Muscle layer of colon (tissue), 2 donors: Measurements from ENCODE around the gene GABBR1.

ENCODE experiments used
- H3K27ac ChIP-seq: one replicate; pipeline ENCODE4 v1.7.0; 2013; ENCODE audit warnings: low read depth, mild to moderate bottlenecking, low read length, moderate library complexity
- H3K27me3 ChIP-seq, 2 donors: one replicate each; pipeline ENCODE4 v1.7.0; 2013; ENCODE audit warnings: low read length in 2 of 2, mild to moderate bottlenecking in 2 of 2; ENCODE audit not compliant: insufficient read depth in 2 of 2, control insufficient read depth in 1 of 2
- H3K36me3 ChIP-seq: one replicate; pipeline ENCODE4 v1.7.0; 2013; ENCODE audit warnings: mild to moderate bottlenecking, low read length; ENCODE audit not compliant: insufficient read depth
- H3K4me1 ChIP-seq: one replicate; pipeline ENCODE4 v1.7.0; 2013; ENCODE audit warnings: mild to moderate bottlenecking, low read length; ENCODE audit not compliant: insufficient read depth
- H3K4me3 ChIP-seq, 2 donors: one replicate each; pipeline ENCODE4 v1.7.0; 2013; ENCODE audit warnings: low read length in 2 of 2, low read depth in 1 of 2, mild to moderate bottlenecking in 1 of 2, moderate library complexity in 1 of 2
- H3K9ac ChIP-seq: one replicate; pipeline ENCODE4 v1.7.0; 2013; ENCODE audit warnings: low read length
- H3K9me3 ChIP-seq: one replicate; pipeline ENCODE4 v1.7.0; 2013; ENCODE audit warnings: mild to moderate bottlenecking, low read length
- donor health status: abdominal sarcoma.
- donor health status: Adenocarcinoma of cecum.

The GABBR1 gene

DNA sequence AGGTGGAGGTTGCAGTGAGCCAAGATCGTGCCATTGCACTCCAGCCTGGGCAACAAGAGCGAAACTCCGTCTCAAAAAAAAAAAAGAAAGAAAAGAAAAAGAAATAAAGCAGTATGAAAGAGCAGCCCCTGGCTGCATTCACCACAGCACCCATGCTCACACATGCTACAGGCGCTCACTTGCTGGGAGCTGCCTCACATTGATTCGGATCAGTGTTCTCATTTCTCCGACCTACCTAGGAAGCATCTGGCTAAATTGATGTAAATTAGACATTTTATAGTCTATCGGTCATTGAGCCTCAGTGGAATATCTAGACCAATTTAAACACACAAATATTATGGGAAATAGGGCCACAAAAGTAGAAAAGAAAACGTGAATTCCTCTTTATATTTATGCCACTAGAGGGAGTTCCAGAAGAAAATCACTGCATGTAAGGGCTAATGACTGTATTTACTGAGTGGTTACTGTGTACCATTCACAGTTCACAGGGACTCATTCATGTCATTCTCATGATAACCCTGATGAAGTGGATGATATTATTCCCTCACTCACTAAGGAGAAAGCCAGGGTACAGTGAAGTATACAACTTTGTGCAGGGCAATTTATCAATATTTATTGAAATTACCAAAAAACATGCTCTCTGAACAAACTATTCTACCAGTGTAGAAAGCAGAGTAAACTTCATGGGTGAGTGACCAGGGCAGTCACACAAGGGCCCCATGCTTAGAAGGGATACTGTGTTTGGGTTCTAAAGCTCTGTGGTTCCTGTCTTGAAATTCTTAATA is 18.6 kb upstream of the GABBR1 start:
- Histone ChIP-seq H3K27me3 (no peaks in the 10 kb centered on the region), H3K9ac (no peak overlapping the region), H3K4me3 (no peak overlapping the region), H3K9me3 (no peaks in the 10 kb centered on the region), H3K36me3 (no peaks in the 10 kb centered on the region), H3K4me1 (peaks cover 6% of the 10 kb centered on the region), H3K27ac (no peak overlapping the region)

DNA sequence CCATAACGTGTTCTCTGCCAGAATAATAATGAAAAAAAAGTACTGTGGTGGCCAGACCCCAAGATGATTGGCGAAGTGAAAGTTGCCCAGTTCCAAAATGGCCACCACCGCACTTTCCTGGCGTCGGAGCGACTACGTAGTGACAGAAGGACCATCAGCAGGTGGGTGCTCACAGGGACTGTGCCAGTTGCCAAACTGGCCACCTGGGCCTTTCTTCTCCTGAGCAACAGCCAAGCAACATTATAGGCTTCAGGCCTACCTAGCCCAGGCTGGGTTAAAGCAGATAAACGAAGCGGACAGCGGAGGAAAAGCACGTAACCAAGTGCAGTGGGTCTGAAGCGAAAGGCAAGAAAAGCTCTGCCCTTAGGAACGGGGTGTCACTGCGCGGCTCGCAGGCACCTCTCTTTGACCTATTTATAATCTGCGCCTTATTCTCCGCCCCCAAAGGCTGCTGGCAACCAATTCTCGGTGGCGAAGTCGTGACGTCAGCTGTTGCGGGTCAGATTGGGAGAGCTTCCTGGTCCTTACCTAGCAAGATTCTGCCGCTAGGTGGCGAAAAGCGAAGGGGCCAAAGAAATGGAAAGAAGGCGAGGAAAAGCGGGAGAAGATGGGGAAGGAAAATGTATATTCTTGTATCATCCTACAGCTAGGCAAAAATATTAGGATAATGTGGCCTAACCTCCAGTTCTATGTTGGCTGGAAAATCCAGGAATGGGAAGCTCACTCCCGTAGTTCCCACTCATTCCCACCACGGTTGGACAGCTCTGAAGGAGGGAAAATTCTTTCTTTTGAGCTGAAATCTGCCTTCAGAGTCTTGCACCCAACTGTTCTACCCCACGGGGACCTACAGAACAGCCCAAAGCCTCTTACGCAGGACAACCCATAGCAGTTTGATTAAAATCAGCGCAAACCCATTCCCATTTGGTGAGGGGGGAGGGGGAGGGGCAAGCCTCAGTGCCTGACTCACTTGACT is 17.0 kb upstream of the GABBR1 start:
- H3K9ac ChIP-seq: peak overlapping the region; percentile 87
- no peaks in the 10 kb centered on the region for H3K27me3 ChIP-seq
- no peaks in the 10 kb centered on the region for H3K36me3 ChIP-seq
- no peaks in the 10 kb centered on the region for H3K9me3 ChIP-seq
- H3K4me1 ChIP-seq: peaks cover 6% of the 10 kb centered on the region
- H3K27ac ChIP-seq: peak overlapping the region; percentile 87
- peak overlapping the region; percentile 54 to 99 for H3K4me3 ChIP-seq

DNA sequence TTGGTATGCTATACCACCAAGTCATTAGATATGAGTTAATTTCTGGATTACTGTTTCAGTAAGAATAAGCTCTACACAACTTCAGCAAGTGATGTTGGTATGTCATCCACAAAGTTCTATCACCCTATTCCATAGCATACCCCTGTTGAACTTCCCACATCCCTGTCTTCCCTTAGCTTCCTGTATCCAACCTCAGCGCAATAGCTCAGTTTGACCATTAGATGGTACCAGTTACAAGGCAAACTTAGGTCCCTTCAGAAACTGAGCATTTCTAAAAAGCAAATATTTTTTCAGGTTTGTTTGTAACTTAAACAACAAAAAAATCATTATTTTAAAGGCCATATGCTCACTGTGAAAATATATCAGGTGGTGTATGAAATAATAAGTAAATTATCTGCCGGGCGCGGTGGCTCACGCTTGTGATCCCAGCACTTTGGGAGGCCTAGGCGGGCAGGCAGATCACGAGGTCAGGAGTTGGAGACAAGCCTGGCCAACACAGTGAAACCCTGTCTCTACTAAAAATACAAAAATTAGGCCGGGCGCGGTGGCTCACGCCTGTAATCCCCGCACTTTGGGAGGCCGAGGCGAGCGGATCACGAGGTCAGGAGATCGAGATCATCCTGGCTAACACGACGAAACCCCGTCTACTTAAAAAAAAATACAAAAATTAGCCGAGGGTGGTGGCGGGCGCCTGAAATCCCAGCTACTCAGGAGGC is 15.1 kb upstream of the GABBR1 start:
- Histone ChIP-seq H3K27me3 (no peaks in the 10 kb centered on the region), H3K4me1 (peaks cover 6% of the 10 kb centered on the region), H3K9me3 (no peaks in the 10 kb centered on the region), H3K27ac (no peak overlapping the region), H3K4me3 (no peak overlapping the region), H3K9ac (no peak overlapping the region), H3K36me3 (no peaks in the 10 kb centered on the region)

DNA sequence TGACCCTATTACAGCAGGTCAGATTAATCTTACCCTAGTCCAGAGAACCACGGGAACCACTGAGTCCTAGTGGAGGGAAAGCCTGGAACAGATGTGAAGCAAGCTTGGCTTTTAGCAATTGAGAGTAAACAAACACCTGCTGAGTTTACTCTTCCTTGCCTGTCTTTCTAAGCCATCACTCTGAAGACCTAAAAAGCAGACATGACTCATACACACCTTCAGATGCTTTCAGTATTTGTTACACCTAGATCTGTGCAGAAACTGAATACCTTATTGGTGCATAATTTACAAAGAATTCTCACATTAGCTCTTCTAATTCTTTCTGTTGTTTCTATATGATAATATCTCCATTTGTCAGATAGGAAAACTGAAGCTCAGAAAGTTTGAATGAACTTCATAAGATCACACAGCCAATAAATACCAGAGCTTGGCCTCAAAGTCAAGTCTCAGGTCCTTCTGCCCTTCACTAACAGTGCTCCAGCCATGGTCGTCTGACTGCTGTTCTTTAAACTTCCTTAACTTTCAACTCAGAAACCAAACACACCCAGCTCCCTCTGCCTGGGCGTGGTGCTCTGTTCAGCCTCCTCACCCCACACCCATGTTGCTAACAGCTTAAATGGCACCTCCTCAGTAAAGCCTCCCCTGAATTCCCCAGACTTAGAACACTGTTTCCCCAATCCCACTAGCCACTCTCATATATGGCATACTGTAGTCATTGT is 8.6 kb upstream of the GABBR1 start:
- Histone ChIP-seq H3K27me3 (no peaks in the 10 kb centered on the region), H3K9ac (no peak overlapping the region), H3K36me3 (no peaks in the 10 kb centered on the region), H3K9me3 (no peaks in the 10 kb centered on the region), H3K4me3 (no peak overlapping the region), H3K4me1 (no peaks in the 10 kb centered on the region), H3K27ac (no peak overlapping the region)

DNA sequence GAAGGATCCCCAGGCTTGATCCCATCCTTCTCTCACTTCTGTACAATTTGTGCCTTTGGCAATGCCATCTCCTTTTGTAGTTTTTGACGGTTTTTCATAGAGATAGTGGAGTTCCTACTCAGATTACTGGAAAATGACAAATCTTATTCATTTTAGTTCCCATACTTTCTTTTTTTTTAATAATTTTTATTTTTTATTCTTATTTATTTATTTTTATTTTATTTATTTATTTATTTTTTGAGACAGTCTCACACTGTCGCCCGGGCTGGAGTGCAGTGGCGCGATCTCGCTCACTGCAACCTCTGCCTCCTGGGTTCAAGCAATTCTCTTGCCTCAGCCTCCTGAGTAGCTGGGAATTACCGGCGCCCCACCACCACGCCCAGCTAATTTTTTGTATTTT is 4.3 kb upstream of the GABBR1 start:
- Histone ChIP-seq H3K27me3 (no peaks in the 10 kb centered on the region), H3K4me3 (no peak overlapping the region), H3K4me1 (peaks cover 4% of the 10 kb centered on the region), H3K9ac (no peak overlapping the region), H3K9me3 (no peaks in the 10 kb centered on the region), H3K27ac (no peak overlapping the region), H3K36me3 (no peaks in the 10 kb centered on the region)

DNA sequence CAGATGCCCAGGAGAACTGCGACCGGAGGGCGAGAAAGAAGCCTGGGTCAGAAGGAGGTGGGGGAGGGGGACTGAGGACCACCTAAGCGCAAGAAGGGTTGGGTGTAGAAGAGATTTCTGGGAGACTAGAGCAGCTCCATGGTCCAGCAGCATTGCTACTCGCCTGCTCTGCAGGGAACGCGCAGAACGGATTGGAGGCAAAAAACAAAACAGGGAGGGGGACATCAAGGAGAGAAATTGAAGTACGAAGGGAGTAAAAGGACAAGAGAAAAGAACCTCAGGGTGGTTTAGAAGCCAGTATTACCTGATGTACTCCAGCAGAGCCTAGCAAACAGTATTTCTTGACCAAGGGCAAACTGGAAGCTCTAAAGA is 537 bp upstream of the GABBR1 start:
- Histone ChIP-seq H3K4me1 (peaks cover 19% of the 10 kb centered on the region), H3K4me3 (peak overlapping the region; percentile 49 to 93), H3K9me3 (no peaks in the 10 kb centered on the region), H3K27ac (peak overlapping the region; percentile 55), H3K36me3 (no peaks in the 10 kb centered on the region), H3K27me3 (no peaks in the 10 kb centered on the region), H3K9ac (peak overlapping the region; percentile 49)

DNA sequence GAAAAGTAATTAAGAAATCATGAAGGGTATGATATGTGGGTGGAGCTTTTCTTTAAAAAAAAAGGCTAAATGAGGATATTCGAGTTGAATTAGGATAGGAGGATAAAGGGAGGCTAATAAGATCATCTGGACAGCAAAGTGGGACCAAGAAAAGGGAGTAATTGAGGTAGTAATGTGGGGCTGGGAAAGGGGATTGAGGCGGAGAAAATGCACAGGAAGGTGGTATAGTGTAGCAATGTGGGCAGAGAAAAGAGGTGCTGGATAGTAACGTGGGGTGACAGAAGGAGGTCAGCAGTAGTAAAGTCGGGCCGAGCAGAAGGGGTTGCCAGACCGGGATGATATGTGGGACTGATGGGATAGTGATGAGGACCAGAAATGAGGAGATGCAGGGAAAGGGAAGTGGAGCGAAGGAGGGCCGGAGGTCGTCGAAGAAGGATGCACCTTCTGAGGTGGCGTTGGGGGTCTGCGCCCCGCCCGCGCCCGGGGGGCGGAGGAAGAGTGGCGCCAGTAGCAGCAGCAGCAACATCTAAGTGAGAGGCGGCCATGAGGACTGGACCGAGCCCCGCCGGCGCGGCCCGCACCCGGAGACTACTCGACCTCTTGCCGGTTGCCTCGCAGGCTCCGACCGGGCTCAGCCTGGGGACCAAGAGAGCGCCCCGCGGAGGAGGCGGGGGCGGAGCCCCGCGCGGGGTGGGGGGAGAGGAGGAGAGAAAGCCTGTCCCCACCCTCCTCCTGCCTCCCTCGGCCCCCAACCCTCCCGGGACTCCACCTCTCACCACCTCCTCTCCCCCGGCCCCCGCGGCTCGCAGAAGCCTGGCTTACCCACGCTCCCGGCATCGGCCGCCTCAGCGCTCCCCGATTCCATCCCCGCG is 887 bp downstream of the GABBR1 start:
- peak overlapping the region; percentile 49 to 93 for H3K4me3 ChIP-seq
- H3K36me3 ChIP-seq: no peaks in the 10 kb centered on the region
- H3K27ac ChIP-seq: peak overlapping the region; percentile 55
- H3K4me1 ChIP-seq: peaks cover 19% of the 10 kb centered on the region
- H3K9ac ChIP-seq: no peak overlapping the region
- no peaks in the 10 kb centered on the region for H3K9me3 ChIP-seq
- no peaks in the 10 kb centered on the region for H3K27me3 ChIP-seq

DNA sequence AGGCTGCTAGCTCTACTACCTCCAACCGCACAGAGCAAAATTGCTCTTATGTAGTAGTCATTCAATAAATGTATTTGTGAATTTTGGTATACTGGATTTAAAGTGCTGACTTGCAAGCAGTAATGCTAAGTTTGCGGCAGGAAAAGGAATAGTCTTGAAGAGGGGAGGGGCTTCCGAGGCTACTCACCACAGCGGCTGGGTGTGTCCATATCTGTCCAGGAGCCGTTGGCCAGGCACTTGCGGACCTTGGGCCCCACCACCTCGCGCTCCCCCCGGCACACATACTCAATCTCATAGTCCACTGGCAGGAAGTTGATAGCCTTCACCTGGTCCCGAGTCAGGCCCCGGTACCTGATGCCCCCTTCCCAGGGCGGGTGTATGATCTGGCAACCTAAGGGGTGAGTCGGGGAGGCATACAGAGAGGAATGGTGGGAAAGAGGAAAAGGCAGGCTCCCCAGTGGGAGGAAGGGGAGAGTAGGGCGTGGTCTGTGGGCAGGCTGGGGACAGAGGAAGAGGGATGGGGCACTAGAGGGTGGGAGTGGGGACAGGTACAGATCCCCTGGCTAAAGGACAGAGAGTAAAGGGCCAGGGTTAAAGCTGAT is 1.7 kb downstream of the GABBR1 start:
- no peaks in the 10 kb centered on the region for H3K9me3 ChIP-seq
- H3K27me3 ChIP-seq: no peaks in the 10 kb centered on the region
- H3K36me3 ChIP-seq: no peaks in the 10 kb centered on the region
- no peak overlapping the region for H3K4me3 ChIP-seq
- peaks cover 19% of the 10 kb centered on the region for H3K4me1 ChIP-seq
- no peak overlapping the region for H3K27ac ChIP-seq
- no peak overlapping the region for H3K9ac ChIP-seq

DNA sequence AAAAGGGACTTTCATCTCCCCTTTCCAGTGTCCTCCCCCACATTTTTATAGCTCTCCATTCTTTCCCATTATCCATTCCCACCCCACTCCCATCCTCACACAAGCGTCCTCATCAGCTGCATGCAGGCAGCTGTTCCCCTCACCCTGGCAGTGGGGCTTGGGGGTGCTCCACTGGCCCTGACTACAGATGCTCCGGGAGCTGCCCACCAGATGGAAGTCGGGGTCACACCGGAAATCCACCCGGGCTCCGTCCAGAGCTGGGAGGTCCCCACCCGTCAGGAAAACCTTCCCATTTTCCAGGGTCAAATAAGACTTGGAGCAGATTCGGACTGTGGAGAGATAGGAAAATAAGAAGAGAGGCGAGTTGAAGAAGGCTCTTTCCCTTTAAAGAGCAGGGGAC is 2.7 kb downstream of the GABBR1 start:
- Histone ChIP-seq H3K9ac (no peak overlapping the region), H3K9me3 (no peaks in the 10 kb centered on the region), H3K36me3 (no peaks in the 10 kb centered on the region), H3K27me3 (no peaks in the 10 kb centered on the region), H3K4me1 (peaks cover 19% of the 10 kb centered on the region), H3K4me3 (no peak overlapping the region), H3K27ac (no peak overlapping the region)

DNA sequence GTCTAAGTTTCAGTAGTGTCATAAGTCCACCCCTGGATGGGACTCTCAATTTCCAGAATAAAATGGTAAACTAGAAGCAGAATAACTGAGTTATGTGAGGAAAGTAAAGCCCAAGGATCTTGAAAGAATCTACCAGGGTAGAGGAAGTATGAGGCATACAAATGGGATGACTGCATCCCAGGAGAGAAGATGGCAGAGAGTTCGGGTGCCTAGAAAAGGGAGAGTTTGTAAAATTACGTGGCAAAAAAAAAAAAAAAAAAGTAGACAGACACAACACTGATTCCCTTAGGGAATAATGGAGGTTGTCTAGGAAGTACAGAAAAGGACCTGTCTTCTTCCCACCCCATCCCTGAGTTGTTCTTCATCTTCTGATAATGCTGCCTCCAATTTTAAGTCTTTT is 3.4 kb downstream of the GABBR1 start:
- Histone ChIP-seq H3K9me3 (no peaks in the 10 kb centered on the region), H3K36me3 (no peaks in the 10 kb centered on the region), H3K4me3 (no peak overlapping the region), H3K9ac (no peak overlapping the region), H3K27ac (no peak overlapping the region), H3K4me1 (peaks cover 19% of the 10 kb centered on the region), H3K27me3 (no peaks in the 10 kb centered on the region)
